SK-N-SH (cell line): ENCODE measurements around the gene PARVG. TPM values are rescaled to one million over a fixed set of nuclear protein-coding genes. Genes with fewer than 3 reads are reported as not detected.

Source experiments
- CTCF ChIA-PET: fragments of 300-600, 350-600 bp; formaldehyde crosslinking; extraction: SDS; loops from one replicate; lab custom pipeline; 2021; lab: Yijun Ruan, JAX
- POLR2A ChIA-PET: fragments of 350-600 bp; sonication (Branson Sonifier 250); formaldehyde crosslinking; extraction: SDS; loops from one replicate; lab custom pipeline; 2020; ENCODE audit warnings: antibody characterized with exemption, inconsistent platforms; lab: Yijun Ruan, JAX
- DNase-seq: peaks from one replicate; pipeline ENCODE4 v3.0.0; 2012
- H2AFZ ChIP-seq: fragments of 200-600 bp; sonication (generic); 2 replicates; pipeline ENCODE4 v1.8.1; 2016; ENCODE audit warnings: antibody characterized with exemption, mild to moderate bottlenecking, low read depth
- H3F3A ChIP-seq: fragments of 200-600 bp; sonication (generic); replicated peaks from 2 replicates; pipeline ENCODE3; 2016; ENCODE audit warnings: antibody characterized with exemption, mild to moderate bottlenecking; ENCODE audit not compliant: insufficient read depth
- H3K27ac ChIP-seq, 2 experiments: fragments of 200-500 bp in 1 of 2; fragments of 200-600 bp in 1 of 2; sonication (Bioruptor generic) in 1 of 2; sonication (generic), shearing (Covaris generic) in 1 of 2; 2 replicates each; pipeline versions ENCODE4 v1.5.1 to v1.6.1; 2014 to 2016; ENCODE audit warnings: low read depth in 2 of 2, inconsistent platforms in 1 of 2, low read length in 1 of 2, mild to moderate bottlenecking in 1 of 2, mixed read lengths in 1 of 2
- H3K27me3 ChIP-seq: fragments of 200-600 bp; sonication (generic), shearing (Covaris generic); 2 replicates; pipeline ENCODE4 v1.6.1; 2016; ENCODE audit warnings: mixed run types; ENCODE audit not compliant: insufficient read depth
- H3K36me3 ChIP-seq, 2 experiments: fragments of 200-500 bp in 1 of 2; fragments of 200-600 bp in 1 of 2; sonication (Bioruptor generic) in 1 of 2; sonication (generic) in 1 of 2; replicated peaks in 1 of 2; 2 replicates each; pipeline versions ENCODE3 to v1.5.1; 2014 to 2016; ENCODE audit warnings: low read length in 1 of 2, mild to moderate bottlenecking in 1 of 2; ENCODE audit not compliant: insufficient read depth in 2 of 2, control insufficient read depth in 1 of 2
- H3K4me1 ChIP-seq, 2 experiments: fragments of 200-500 bp in 1 of 2; fragments of 200-600 bp in 1 of 2; sonication (Bioruptor generic) in 1 of 2; sonication (generic), shearing (Covaris generic) in 1 of 2; 2 replicates each; pipeline versions ENCODE4 v1.5.1 to v1.6.1; 2014 to 2016; ENCODE audit warnings: low read depth in 1 of 2, low read length in 1 of 2, mixed run types in 1 of 2; ENCODE audit not compliant: insufficient read depth in 2 of 2, control insufficient read depth in 1 of 2
- H3K4me2 ChIP-seq: fragments of 200-600 bp; sonication (generic), shearing (Covaris generic); 2 replicates; pipeline ENCODE4 v1.6.1; 2017; ENCODE audit warnings: mixed run types
- H3K4me3 ChIP-seq, 2 experiments: fragments of 200-500 bp in 1 of 2; fragments of 200-600 bp in 1 of 2; sonication (Bioruptor generic) in 1 of 2; sonication (generic), shearing (Covaris generic) in 1 of 2; 2 replicates each; pipeline versions ENCODE4 v1.5.1 to v1.8.1; 2014 to 2016; ENCODE audit warnings: low read depth in 2 of 2, inconsistent platforms in 1 of 2, low read length in 1 of 2, mild to moderate bottlenecking in 1 of 2, mixed read lengths in 1 of 2, moderate library complexity in 1 of 2
- H3K79me2 ChIP-seq: fragments of 200-600 bp; sonication (generic); 2 replicates; pipeline ENCODE4 v1.8.1; 2017; ENCODE audit warnings: mild to moderate bottlenecking; ENCODE audit not compliant: insufficient read depth
- H3K9ac ChIP-seq: fragments of 200-600 bp; sonication (generic); 2 replicates; pipeline ENCODE4 v1.6.1; 2017; ENCODE audit warnings: mixed run types
- H3K9me2 ChIP-seq: fragments of 200-600 bp; sonication (generic); 2 replicates; pipeline ENCODE4 v1.6.1; 2017; ENCODE audit warnings: mixed run types
- H3K9me3 ChIP-seq: fragments of 200-600 bp; sonication (generic); 2 replicates; pipeline ENCODE4 v1.6.1; 2017; ENCODE audit warnings: mixed run types, mild to moderate bottlenecking, moderate library complexity
- H4K20me1 ChIP-seq: fragments of 200-600 bp; sonication (generic); 2 replicates; pipeline ENCODE4 v1.6.1; 2017; ENCODE audit warnings: mild to moderate bottlenecking, mixed run types; ENCODE audit not compliant: insufficient read depth
- EZH2phosphoT487 ChIP-seq: fragments of 200-600 bp; sonication (generic); IDR thresholded peaks from 2 replicates; pipeline ENCODE4 v1.6.1; 2017; ENCODE audit warnings: low read depth, mixed run types, mild to moderate bottlenecking, antibody characterized with exemption, moderate library complexity, borderline replicate concordance
- FOXM1 ChIP-seq: IDR thresholded peaks from 2 replicates; pipeline ENCODE4 v1.4.0; 2012; ENCODE audit warnings: low read depth, mild to moderate bottlenecking
- GABPA ChIP-seq: IDR thresholded peaks from 2 replicates; pipeline ENCODE4 v1.4.0; 2012; ENCODE audit warnings: low read depth, mild to moderate bottlenecking
- IRF3 ChIP-seq: fragments of 150-350 bp; IDR thresholded peaks from 2 replicates; pipeline ENCODE4 v1.6.1; 2016; ENCODE audit warnings: mild to moderate bottlenecking, low read depth, low read length
- MEF2A ChIP-seq: IDR thresholded peaks from 2 replicates; pipeline ENCODE4 v1.4.0; 2012; ENCODE audit warnings: low read depth, borderline replicate concordance
- MXI1 ChIP-seq: IDR thresholded peaks from 2 replicates; pipeline ENCODE4 v1.6.1; 2012; ENCODE audit warnings: mild to moderate bottlenecking, low read depth, low read length, improper control_type of control experiment
- NFIC ChIP-seq: IDR thresholded peaks from 2 replicates; pipeline ENCODE4 v1.4.0; 2012; ENCODE audit warnings: borderline replicate concordance
- REST ChIP-seq: IDR thresholded peaks from 2 replicates; pipeline ENCODE4 v1.6.1; 2012; ENCODE audit warnings: mild to moderate bottlenecking, low read depth, low read length, moderate library complexity
- RFX5 ChIP-seq: IDR thresholded peaks from 2 replicates; pipeline ENCODE4 v1.6.1; 2012; ENCODE audit warnings: mild to moderate bottlenecking, improper control_type of control experiment, low read length
- RXRA ChIP-seq: IDR thresholded peaks from 2 replicates; pipeline ENCODE4 v1.4.0; 2012; ENCODE audit warnings: low read depth, mild to moderate bottlenecking, borderline replicate concordance
- SMC3 ChIP-seq: IDR thresholded peaks from 2 replicates; pipeline ENCODE4 v1.6.1; 2012; ENCODE audit warnings: low read depth, low read length, improper control_type of control experiment
- YY1 ChIP-seq: IDR thresholded peaks from 2 replicates; pipeline ENCODE4 v1.4.0; 2012; ENCODE audit warnings: low read depth, mild to moderate bottlenecking
- WGBS: methylation state at CpG from one replicate; pipeline ENCODE4 v1.1.6; 2017; ENCODE audit warnings: low lambda C conversion rate; 5-methylcytosine and 5-hydroxymethylcytosine counted together
- polyA plus RNA-seq, 3 experiments: library from polyadenylated mRNA; depleted of rRNA; stranded (reverse); fragments of >200 nt; gene quantifications; 2 replicates each; pipeline ENCODE4 v1.2.3, GENCODE V29; 2012
- TF ChIP-seq, protein P1 (sequence below): IDR thresholded peaks from 2 replicates; pipeline ENCODE4 v1.4.0; 2012; ENCODE audit warnings: low read depth, borderline replicate concordance
- TF ChIP-seq, protein P2 (sequence below): IDR thresholded peaks from 2 replicates; pipeline ENCODE4 v1.4.0; 2012; ENCODE audit warnings: low read depth, borderline replicate concordance
- TF ChIP-seq, protein P3 (sequence below): IDR thresholded peaks from 2 replicates; pipeline ENCODE4 v1.4.0; 2012; ENCODE audit warnings: low read depth

PARVG gene
- polyA plus RNA-seq, 1 of the 3 experiments (the other 2 are of a cell fraction) = 0.05 TPM

DNA sequence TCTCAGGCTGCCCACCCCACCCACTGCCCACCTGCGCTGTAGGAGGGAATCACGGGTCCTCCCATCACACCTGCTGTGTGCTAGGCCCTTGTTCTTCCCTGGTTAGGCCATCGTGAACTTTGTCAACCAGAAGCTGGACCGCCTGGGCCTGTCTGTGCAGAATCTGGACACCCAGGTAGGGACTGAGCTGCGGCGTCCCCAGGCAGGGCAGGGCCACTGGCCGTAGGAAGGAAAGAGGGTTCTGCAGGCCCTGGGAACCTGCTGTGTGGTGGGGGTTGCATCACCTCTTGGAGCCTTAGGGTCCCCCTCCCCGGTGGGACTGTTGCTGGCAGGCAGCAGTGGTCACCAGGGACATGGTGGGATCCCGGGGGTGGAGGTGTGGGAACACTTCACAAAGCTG is 15.5 kb downstream of the PARVG start:
- Histone ChIP-seq H2AFZ (no peak overlapping the region), H3K4me1 (peaks cover 0 to 24% of the 10 kb centered on the region in 2 experiments; a peak in 1 of 4 replicates), H3K27me3 (no peaks in the 10 kb centered on the region; the same call in 1 of the 2 replicates), H3K9me2 (no peaks in the 10 kb centered on the region), H3K9me3 (no peaks in the 10 kb centered on the region), H3K4me3 (no peak overlapping the region), H3F3A (no peaks in the 10 kb centered on the region), H3K79me2 (no peaks in the 10 kb centered on the region), H3K27ac (no peak overlapping the region), H4K20me1 (no peaks in the 10 kb centered on the region), H3K36me3 (no peaks in the 10 kb centered on the region), H3K9ac (no peak overlapping the region), H3K4me2 (no peak overlapping the region)
- TF ChIP-seq SMC3 (no peak), FOXM1 (no peak), REST (no peak), RXRA (no peak)
- 55% methylated on average over 6 of the region's 9 CpGs for WGBS
- DNase-seq = no peak
- CTCF ChIA-PET = interaction anchor here (1.0 to 1.2 kb wide), 2 partner anchors 12 to 470 kb away, joined by 3 to 5 read pairs; no protein-coding TSS in a partner anchor
- POLR2A ChIA-PET = no interaction called here

DNA sequence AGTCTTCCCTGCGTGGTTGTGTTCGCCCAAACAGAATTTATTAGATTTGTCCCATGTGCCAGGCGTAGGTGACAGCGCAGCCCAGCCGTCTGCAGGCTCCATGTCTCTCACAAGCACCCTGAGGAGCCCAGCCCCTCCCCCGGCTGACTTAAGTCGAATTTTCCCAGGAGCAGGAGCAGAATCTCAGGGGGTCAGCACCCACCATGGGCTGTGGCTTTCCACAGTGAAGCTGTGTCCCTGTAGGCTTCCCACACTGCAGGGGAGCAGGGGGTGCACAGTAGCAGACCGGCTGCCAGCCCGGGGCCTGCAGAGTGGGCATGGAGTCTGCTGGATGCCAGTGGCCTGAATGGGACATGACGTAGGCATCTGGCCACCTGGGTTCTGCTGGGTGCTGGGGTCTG is 16.0 kb downstream of the PARVG start:
- WGBS = 41% methylated on average over 7 of the region's 10 CpGs
- Histone ChIP-seq H3K9ac (no peak overlapping the region), H3K79me2 (no peaks in the 10 kb centered on the region), H3K4me3 (no peak overlapping the region), H3K9me2 (no peaks in the 10 kb centered on the region), H3K4me2 (no peak overlapping the region), H3K4me1 (peaks cover 0 to 29% of the 10 kb centered on the region in 2 experiments; a peak in 1 of 4 replicates), H3K27ac (no peak overlapping the region), H4K20me1 (no peaks in the 10 kb centered on the region), H3K9me3 (no peaks in the 10 kb centered on the region), H3K27me3 (no peaks in the 10 kb centered on the region; the same call in 1 of the 2 replicates), H2AFZ (no peak overlapping the region), H3F3A (no peaks in the 10 kb centered on the region), H3K36me3 (no peaks in the 10 kb centered on the region)
- CTCF ChIA-PET = interaction anchor here (0.6 to 1.2 kb wide), 3 partner anchors 12 to 489 kb away, joined by 3 to 5 read pairs (median 3); no protein-coding TSS in a partner anchor
- POLR2A ChIA-PET = no interaction called here
- no peak for DNase-seq
- no peak for TF ChIP-seq GABPA
- TF ChIP-seq NFIC = no peak
- TF ChIP-seq, protein P1, sequence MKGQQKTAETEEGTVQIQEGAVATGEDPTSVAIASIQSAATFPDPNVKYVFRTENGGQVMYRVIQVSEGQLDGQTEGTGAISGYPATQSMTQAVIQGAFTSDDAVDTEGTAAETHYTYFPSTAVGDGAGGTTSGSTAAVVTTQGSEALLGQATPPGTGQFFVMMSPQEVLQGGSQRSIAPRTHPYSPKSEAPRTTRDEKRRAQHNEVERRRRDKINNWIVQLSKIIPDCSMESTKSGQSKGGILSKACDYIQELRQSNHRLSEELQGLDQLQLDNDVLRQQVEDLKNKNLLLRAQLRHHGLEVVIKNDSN = no peak
- no peak for TF ChIP-seq REST
- no peak for TF ChIP-seq IRF3
- TF ChIP-seq, protein P2, sequence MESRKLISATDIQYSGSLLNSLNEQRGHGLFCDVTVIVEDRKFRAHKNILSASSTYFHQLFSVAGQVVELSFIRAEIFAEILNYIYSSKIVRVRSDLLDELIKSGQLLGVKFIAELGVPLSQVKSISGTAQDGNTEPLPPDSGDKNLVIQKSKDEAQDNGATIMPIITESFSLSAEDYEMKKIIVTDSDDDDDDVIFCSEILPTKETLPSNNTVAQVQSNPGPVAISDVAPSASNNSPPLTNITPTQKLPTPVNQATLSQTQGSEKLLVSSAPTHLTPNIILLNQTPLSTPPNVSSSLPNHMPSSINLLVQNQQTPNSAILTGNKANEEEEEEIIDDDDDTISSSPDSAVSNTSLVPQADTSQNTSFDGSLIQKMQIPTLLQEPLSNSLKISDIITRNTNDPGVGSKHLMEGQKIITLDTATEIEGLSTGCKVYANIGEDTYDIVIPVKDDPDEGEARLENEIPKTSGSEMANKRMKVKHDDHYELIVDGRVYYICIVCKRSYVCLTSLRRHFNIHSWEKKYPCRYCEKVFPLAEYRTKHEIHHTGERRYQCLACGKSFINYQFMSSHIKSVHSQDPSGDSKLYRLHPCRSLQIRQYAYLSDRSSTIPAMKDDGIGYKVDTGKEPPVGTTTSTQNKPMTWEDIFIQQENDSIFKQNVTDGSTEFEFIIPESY = no peak
- no peak for TF ChIP-seq YY1
- no peak for TF ChIP-seq MEF2A
- TF ChIP-seq, protein P3, sequence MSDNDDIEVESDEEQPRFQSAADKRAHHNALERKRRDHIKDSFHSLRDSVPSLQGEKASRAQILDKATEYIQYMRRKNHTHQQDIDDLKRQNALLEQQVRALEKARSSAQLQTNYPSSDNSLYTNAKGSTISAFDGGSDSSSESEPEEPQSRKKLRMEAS = no peak
- TF ChIP-seq MXI1 = no peak
- TF ChIP-seq RFX5 = no peak
- TF ChIP-seq EZH2phosphoT487 = no peak
